Esophagus muscularis mucosa (tissue), 4 donors: ENCODE measurements around the gene MRPL43. TPM values are rescaled to one million over a fixed set of nuclear protein-coding genes. Genes with fewer than 3 reads are reported as not detected.

Source experiments
- DNase-seq: peaks from one replicate; pipeline ENCODE4 v3.0.0-alpha.2; 2017; ENCODE audit errors: extremely low spot score
- H3K27ac ChIP-seq, 4 donors: fragments of 200-600 bp; sonication (generic); replicated peaks in 1 of 4; 1 replicate in 3 of 4; 2 replicates in 1 of 4; pipeline ENCODE4 v1.5.1; 2016 to 2019; ENCODE audit warnings: mild to moderate bottlenecking in 1 of 4
- H3K27me3 ChIP-seq, 4 donors: fragments of 200-600 bp; sonication (generic); one replicate each; pipeline versions ENCODE4 v1.5.1 to v1.6.0; 2016 to 2019
- H3K36me3 ChIP-seq, 4 donors: fragments of 200-600 bp; sonication (generic); one replicate each; pipeline ENCODE4 v1.5.1; 2016 to 2019
- H3K4me1 ChIP-seq, 4 donors: fragments of 200-600 bp; sonication (generic); one replicate each; pipeline ENCODE4 v1.5.1; 2016 to 2019
- H3K4me3 ChIP-seq, 4 donors: fragments of 200-600 bp; sonication (generic); 1 replicate in 2 of 4; 2 replicates in 2 of 4; pipeline ENCODE4 v1.5.1; 2016 to 2019; ENCODE audit warnings: mild to moderate bottlenecking in 4 of 4, moderate library complexity in 1 of 4
- H3K9me3 ChIP-seq, 4 donors: fragments of 200-600 bp; sonication (generic); 1 replicate in 3 of 4; 2 replicates in 1 of 4; pipeline ENCODE4 v1.5.1; 2016 to 2019
- CTCF ChIP-seq, 3 experiments: fragments of 200-600 bp in 2 of 3; fragments of 450-650 bp in 1 of 3; sonication (generic) in 2 of 3; IDR thresholded peaks; one replicate each; pipeline ENCODE4 v1.5.1; 2017 to 2019; ENCODE audit warnings: antibody characterized with exemption in 3 of 3, mild to moderate bottlenecking in 2 of 3, moderate library complexity in 1 of 3
- EP300 ChIP-seq: sonication (generic); formaldehyde crosslinking; IDR thresholded peaks from one replicate; pipeline ENCODE4 v1.6.1; 2017; ENCODE audit warnings: antibody characterized with exemption
- POLR2A ChIP-seq: fragments of 450-650 bp; IDR thresholded peaks from one replicate; pipeline ENCODE4 v1.6.1; 2017; ENCODE audit warnings: antibody characterized with exemption, moderate library complexity, mild to moderate bottlenecking, low read depth
- POLR2AphosphoS5 ChIP-seq, 2 donors: sonication (generic); formaldehyde crosslinking; IDR thresholded peaks; one replicate each; pipeline ENCODE4 v1.6.1; 2017; ENCODE audit warnings: antibody characterized with exemption in 2 of 2
- WGBS: methylation state at CpG from one replicate; pipeline ENCODE4 v1.1.5; 2018; 5-methylcytosine and 5-hydroxymethylcytosine counted together
- intact Hi-C: fragments of 100-400 bp; cut with DNase I; formaldehyde crosslinking; loops from one replicate; pipeline ENCODE4 v1.15.1; 2023
- total RNA-seq, 4 donors: library from RNA; depleted of rRNA; stranded (reverse); fragments of >200 nt; gene quantifications; one replicate each; pipeline versions ENCODE4 v1.1.0 to v1.2.1, GENCODE V29; 2016

Gene MRPL43
- total RNA-seq, 4 donors from 2014 or later, result 54.4 to 98.8 (median 82.4) TPM

DNA sequence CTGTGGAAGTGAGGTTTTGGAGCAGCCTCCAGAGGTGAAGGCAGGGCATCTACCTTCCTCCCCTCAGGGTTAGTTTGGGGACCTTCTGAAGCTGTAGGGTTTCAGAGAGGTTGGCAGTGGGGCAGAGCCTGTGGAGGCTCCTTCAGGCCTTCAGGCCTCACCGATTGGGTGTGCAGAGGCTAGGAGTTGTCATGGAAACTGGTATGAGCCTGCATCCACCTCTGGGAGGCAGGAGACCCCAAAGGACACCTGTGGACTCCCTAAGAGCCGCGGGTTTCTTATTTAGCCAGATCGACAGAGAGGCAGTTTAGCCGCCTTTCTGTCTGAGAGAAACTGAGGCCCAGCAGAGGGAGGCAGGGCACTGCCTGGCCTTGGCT lies 14.3 kb upstream of the MRPL43 start:
- no peak for DNase-seq
- H3K4me3 ChIP-seq, result peak overlapping the region; percentile 79 to 93 (median 84)
- H3K27me3 ChIP-seq, result no peaks in the 10 kb centered on the region
- peaks cover 46 to 86% (median 71%) of the 10 kb centered on the region in 4 donors for H3K4me1 ChIP-seq
- intact Hi-C loops, result no loop called here
- H3K27ac ChIP-seq, result peak overlapping the region; percentile 98 to 100 (median 100)
- no peaks in the 10 kb centered on the region for H3K9me3 ChIP-seq
- 0% methylated on average over 3 of the region's 5 CpGs for WGBS
- peaks cover 16 to 44% (median 41%) of the 10 kb centered on the region in 4 donors for H3K36me3 ChIP-seq
- no peak for TF ChIP-seq POLR2A
- no peak for TF ChIP-seq CTCF (IDR thresholded peaks at IDR 0.05)
- TF ChIP-seq EP300, result no peak
- TF ChIP-seq POLR2AphosphoS5 (IDR thresholded peaks at IDR 0.05), result no peak

DNA sequence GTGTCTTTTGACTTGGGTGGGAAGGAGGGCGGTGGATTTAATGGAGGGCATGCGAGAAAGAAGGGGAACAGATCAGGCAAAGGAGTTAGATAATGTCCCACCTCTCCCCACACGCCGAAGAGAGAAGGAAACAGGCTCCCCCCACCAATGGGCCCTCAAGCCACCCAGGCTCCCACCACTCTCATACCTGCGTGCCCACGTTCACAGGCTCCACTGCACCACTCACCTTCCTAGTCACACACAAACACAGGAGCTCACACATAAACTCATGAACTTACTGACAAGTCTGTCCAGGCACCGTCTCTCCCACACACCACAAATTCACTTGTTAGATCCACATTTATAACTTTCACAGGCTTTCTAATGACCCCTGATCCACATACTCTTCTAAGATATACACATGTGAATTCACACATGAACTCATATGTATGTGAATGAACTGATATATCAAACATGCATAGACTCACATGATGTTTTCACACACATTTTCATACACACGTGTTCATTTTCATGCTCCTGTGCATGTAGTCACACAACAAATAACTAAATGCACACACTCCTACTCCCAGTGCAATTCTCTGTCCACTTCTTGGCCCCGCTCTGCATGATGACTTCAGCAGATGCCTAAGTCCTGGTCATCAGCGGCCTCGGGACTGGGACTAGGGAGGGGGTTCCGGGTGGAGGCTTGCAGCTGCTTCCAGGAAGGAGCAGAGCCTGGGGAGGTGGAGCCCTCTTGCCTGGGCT lies 13.8 kb upstream of the MRPL43 start:
- H3K36me3 ChIP-seq, result peaks cover 16 to 39% (median 36%) of the 10 kb centered on the region in 4 donors
- 13% methylated on average over 12 of the region's 12 CpGs for WGBS
- no peaks in the 10 kb centered on the region for H3K9me3 ChIP-seq
- TF ChIP-seq EP300, result no peak
- peak; percentile 63 for TF ChIP-seq POLR2A
- peak; percentile 98 to 99 for TF ChIP-seq POLR2AphosphoS5 (IDR thresholded peaks at IDR 0.05)
- peak in 1 of 3 experiments; percentile 21 for TF ChIP-seq CTCF (IDR thresholded peaks at IDR 0.05)
- intact Hi-C loops, result no loop called here
- H3K4me3 ChIP-seq, result peak overlapping the region; percentile 79 to 93 (median 84)
- H3K27ac ChIP-seq, result peak overlapping the region; percentile 98 to 100 (median 100)
- DNase-seq, result peak; percentile 97
- no peaks in the 10 kb centered on the region for H3K27me3 ChIP-seq
- H3K4me1 ChIP-seq, result peaks cover 51 to 87% (median 73%) of the 10 kb centered on the region in 4 donors

- Histone ChIP-seq H3K27me3 (no peaks in the 10 kb centered on the region), H3K27ac (peak overlapping the region; percentile 98 to 100 (median 100)), H3K4me3 (peak overlapping the region; percentile 79 to 93 (median 84)), H3K9me3 (no peaks in the 10 kb centered on the region), H3K36me3 (peaks cover 9 to 31% (median 28%) of the 10 kb centered on the region in 4 donors), H3K4me1 (peaks cover 50 to 81% (median 70%) of the 10 kb centered on the region in 4 donors)
- TF ChIP-seq CTCF (IDR thresholded peaks at IDR 0.05) (no peak), POLR2AphosphoS5 (IDR thresholded peaks at IDR 0.05) (no peak), POLR2A (no peak), EP300 (no peak)
- no peak for DNase-seq
- under 1% methylated on average over 14 of the region's 19 CpGs for WGBS
- intact Hi-C loops, result no loop called here
These were observed 13.0 kb upstream of the MRPL43 start for GRCh38 chr10:101000127-101000914.

DNA sequence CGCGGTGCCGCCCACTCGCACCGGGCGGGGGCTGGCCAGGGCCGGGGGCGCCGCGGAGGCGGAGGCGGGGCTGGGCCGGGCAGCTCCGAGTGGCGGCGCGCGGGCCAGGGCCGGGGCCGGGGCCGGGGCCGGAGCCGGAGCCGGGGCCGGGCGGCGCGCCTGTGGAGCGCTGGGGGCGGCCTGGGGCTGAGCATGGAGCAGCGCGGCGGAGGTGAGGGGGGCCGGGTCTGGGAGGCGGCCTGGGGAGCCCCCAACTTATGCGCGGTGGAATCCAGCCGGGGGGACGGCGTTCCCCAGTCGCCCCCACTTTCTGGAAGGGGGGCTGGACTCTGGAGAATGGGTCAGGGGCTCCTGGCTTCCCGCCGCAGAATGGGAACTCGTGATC lies 12.4 kb upstream of the MRPL43 start, which contains the start of gene LZTS2:
LZTS2 (plus strand) TSS at position 67 of the 385 bp plus-strand sequence. CDS start 2,731 bp downstream, outside the sequence.
- WGBS, result 0% methylated on average over 3 of the region's 44 CpGs
- peak within 1 kb of the TSS; percentile 79 to 93 (median 84) for H3K4me3 ChIP-seq
- H3K36me3 ChIP-seq, result peaks cover 6 to 25% (median 22%) of the 10 kb centered on the region in 4 donors
- no peaks in the 10 kb centered on the region for H3K9me3 ChIP-seq
- H3K27me3 ChIP-seq, result no peaks in the 10 kb centered on the region
- H3K4me1 ChIP-seq, result peaks cover 48 to 75% (median 67%) of the 10 kb centered on the region in 4 donors
- peak within 1 kb of the TSS; percentile 98 to 100 (median 100) for H3K27ac ChIP-seq
- intact Hi-C loops, result no loop called here
- no peak for TF ChIP-seq POLR2A
- no peak for TF ChIP-seq POLR2AphosphoS5 (IDR thresholded peaks at IDR 0.05)
- no peak for DNase-seq
